Posterior cingulate gyrus (tissue), 11 donors: ENCODE data around the gene FOXN4.
A peak's percentile ranks its signal among the peaks of the same experiment; 100 is the strongest.

Experiments
- DNase-seq, 10 donors: peaks; one replicate each; pipeline versions ENCODE4 v3.0.0 to v3.0.0-alpha.2; 2020 to 2021; ENCODE audit warnings: mixed read lengths in 3 of 10
- intact Hi-C: fragments of 100-400 bp; cut with DNase I; formaldehyde crosslinking; loops from one replicate; pipeline ENCODE4 v1.15.1; 2023

The FOXN4 gene

DNA sequence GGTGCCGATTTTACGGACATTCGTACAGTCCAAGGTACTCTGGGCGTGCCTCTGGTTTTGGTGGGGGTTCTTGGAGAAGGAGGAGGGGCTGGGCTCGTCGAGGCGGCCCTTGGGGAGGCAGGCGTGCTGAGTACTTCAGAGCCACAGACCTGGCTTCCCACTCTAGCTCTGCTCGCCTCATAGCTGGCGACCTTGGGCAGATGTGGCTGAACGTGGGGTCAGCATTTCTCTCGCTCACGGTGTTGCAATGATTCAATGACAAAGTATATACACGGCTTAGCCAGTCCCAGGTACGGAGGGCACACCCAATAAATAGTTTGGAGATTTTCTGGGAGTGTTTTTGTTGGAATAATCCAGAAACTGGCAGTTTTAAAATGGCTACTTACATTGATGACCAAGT is 75.1 kb downstream of the FOXN4 start:
- intact Hi-C loops, result no loop called here
- DNase-seq, result peak in 1 of 10 donors; percentile 37

DNA sequence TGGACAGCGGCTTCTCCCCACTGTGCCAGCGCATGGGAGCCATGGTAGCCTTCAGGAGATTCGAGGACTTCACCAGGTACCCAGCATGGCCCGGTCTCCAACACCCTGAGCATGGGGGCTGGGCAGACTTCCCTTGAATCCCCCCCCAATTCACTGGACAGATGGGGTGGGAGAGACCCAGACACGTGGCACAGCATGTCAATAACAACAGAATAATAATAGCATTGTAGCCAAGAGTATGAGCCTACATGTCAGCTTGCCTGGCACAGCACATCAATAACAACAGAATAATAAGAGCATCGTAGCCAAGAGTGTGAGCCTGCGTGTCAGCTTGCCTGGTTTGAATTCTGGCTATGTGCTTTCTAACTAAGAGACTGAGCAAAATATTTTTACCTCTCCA is 76.4 kb downstream of the FOXN4 start:
- intact Hi-C loops, result no loop called here
- peak in 5 of 10 donors; percentile 23 to 90 (median 35) for DNase-seq

DNA sequence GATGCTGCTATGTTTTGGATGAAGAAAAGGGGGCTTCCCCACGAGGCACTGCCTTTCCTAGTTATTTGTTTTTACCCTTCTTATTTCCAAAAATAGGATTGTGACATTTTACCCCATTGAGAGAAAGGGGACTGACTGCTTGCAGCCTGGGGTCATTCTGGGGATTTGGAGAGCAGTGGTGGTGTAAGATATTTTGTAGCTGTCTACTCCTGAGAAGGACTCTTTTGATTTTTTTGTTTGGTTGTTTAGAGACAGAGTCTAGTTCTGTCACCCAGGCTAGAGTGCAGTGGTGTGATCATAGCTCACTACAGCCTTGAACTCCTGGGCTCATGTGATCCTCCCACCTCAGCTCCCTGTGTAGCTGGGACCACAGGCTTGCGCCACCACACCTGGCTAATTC is 78.9 kb downstream of the FOXN4 start:
- DNase-seq, result peak in 1 of 10 donors; percentile 43
- intact Hi-C loops, result no loop called here

GRCh38 chr12:109228664-109229063 is 80.4 kb downstream of the FOXN4 start:
- intact Hi-C loops, result no loop called here
- DNase-seq, result no peak
